Stimulated activated CD4-positive, alpha-beta T cell treated with anti-CD3 and anti-CD28 coated beads, Interleukin-1b, Interleukin-23, amount 100 ng/mL, for 24 hours (primary cell): ENCODE results near the gene BCAS4.

Experiments
- DNase-seq, 4 experiments: peaks; one replicate each; pipeline ENCODE4 v3.0.0-alpha.2; 2020; ENCODE audit warnings: low read depth in 4 of 4, low spot score in 1 of 4

Gene BCAS4

GRCh38 chr20:50821994-50822393 is 27.1 kb downstream of the BCAS4 start:
- DNase-seq: no peak

GRCh38 chr20:50823319-50823718 is 28.5 kb downstream of the BCAS4 start:
- no peak for DNase-seq

GRCh38 chr20:50824137-50824536 is 29.3 kb downstream of the BCAS4 start:
- no peak for DNase-seq

- no peak for DNase-seq
Measured at GRCh38 chr20:50826121-50826520, 31.3 kb downstream of the BCAS4 start.

GRCh38 chr20:50828363-50829136 is 33.7 kb downstream of the BCAS4 start:
- DNase-seq: no peak

- no peak for DNase-seq
Measured at GRCh38 chr20:50831622-50832021, 36.8 kb downstream of the BCAS4 start.

- DNase-seq: no peak
Measured at GRCh38 chr20:50834599-50835005, 39.7 kb downstream of the BCAS4 start.

- no peak for DNase-seq
Measured at GRCh38 chr20:50837532-50838321, 42.9 kb downstream of the BCAS4 start.

- no peak for DNase-seq
Measured at GRCh38 chr20:50838322-50838625, 43.4 kb downstream of the BCAS4 start.

- no peak for DNase-seq
Measured at GRCh38 chr20:50838707-50839385, 44.0 kb downstream of the BCAS4 start.

GRCh38 chr20:50842821-50843220 is 48.0 kb downstream of the BCAS4 start:
- no peak for DNase-seq

- DNase-seq: no peak
Measured at GRCh38 chr20:50843331-50844276, 48.7 kb downstream of the BCAS4 start.

GRCh38 chr20:50844430-50845100 is 49.7 kb downstream of the BCAS4 start:
- peak in 1 of 4 experiments; percentile 36 for DNase-seq

GRCh38 chr20:50845566-50846215 is 50.8 kb downstream of the BCAS4 start:
- no peak for DNase-seq

- DNase-seq: no peak
Measured at GRCh38 chr20:50848341-50848808, 53.5 kb downstream of the BCAS4 start.

GRCh38 chr20:50848846-50849673 is 54.2 kb downstream of the BCAS4 start:
- no peak for DNase-seq

- no peak for DNase-seq
Measured at GRCh38 chr20:50850721-50851286, 55.9 kb downstream of the BCAS4 start.

GRCh38 chr20:50852085-50852484 is 57.2 kb downstream of the BCAS4 start:
- DNase-seq: no peak
